ENCODE measurements around the gene PPARGC1A. TPM values are rescaled to one million over a fixed set of nuclear protein-coding genes. Genes with fewer than 3 reads are reported as not detected.

Gene PPARGC1A
- total RNA-seq, 1 experiment from 2014 or later: 1.9 TPM

DNA sequence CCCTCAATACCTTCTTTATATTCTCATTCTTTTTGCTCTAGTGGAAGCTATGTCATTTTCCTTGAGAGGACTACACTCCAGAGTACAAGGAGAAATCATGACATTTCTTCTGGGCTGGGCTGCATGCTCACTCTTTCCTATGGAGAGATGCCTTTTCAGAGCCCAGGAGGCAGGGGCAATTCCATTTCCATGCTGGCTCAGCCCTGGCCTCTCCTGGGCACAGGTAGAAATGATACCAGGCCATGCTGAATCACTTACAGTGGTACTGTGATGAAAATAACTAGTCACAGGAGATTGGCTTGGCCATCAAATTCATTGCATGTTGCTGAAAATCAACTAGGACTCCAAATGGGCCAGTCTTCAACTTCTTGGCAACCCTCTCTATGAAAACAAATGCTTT is 34.0 kb upstream of the PPARGC1A start:
- H3K27me3 Mint-ChIP-seq (ENCODE audit: low read depth): no peaks in the 10 kb centered on the region; the same call in 1 of the 2 replicates
- peaks cover 25% of the 10 kb centered on the region for H3K4me1 Mint-ChIP-seq
- DNase-seq (ENCODE audit: low spot score) (no peak), ATAC-seq (peak; percentile 77)
- ChIA-PET POLR2A (no interaction called here), CTCF (no interaction called here)
- H3K36me3 Mint-ChIP-seq: no peaks in the 10 kb centered on the region
- TF ChIP-seq JAZF1 (CRISPR knock-in tag; IDR thresholded peaks at IDR 0.05): no peak
- TF ChIP-seq FOXP1 (CRISPR knock-in tag; IDR thresholded peaks at IDR 0.05; ENCODE audit: borderline replicate concordance): no peak
- no peak for TF ChIP-seq ZNF219 (CRISPR knock-in tag; IDR thresholded peaks at IDR 0.05; ENCODE audit: borderline replicate concordance)
- no peak for TF ChIP-seq GABPB1 (CRISPR knock-in tag; IDR thresholded peaks at IDR 0.05)
- TF ChIP-seq ZBTB21 (CRISPR knock-in tag; IDR thresholded peaks at IDR 0.05; ENCODE audit: borderline replicate concordance): no peak
- TF ChIP-seq TEAD1 (CRISPR knock-in tag; IDR thresholded peaks at IDR 0.05): no peak
- TF ChIP-seq, protein P1, sequence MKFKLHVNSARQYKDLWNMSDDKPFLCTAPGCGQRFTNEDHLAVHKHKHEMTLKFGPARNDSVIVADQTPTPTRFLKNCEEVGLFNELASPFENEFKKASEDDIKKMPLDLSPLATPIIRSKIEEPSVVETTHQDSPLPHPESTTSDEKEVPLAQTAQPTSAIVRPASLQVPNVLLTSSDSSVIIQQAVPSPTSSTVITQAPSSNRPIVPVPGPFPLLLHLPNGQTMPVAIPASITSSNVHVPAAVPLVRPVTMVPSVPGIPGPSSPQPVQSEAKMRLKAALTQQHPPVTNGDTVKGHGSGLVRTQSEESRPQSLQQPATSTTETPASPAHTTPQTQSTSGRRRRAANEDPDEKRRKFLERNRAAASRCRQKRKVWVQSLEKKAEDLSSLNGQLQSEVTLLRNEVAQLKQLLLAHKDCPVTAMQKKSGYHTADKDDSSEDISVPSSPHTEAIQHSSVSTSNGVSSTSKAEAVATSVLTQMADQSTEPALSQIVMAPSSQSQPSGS (CRISPR knock-in tag; IDR thresholded peaks at IDR 0.05; ENCODE audit: borderline replicate concordance, low read depth): no peak
- H3K27ac Mint-ChIP-seq: no peak overlapping the region
- no peaks in the 10 kb centered on the region for H3K9me3 Mint-ChIP-seq
- no peak overlapping the region for H3K4me3 Mint-ChIP-seq

- POLR2A ChIA-PET: no interaction called here
- ATAC-seq (no peak), DNase-seq (ENCODE audit: low spot score) (no peak)
- H3K9me3 Mint-ChIP-seq: no peaks in the 10 kb centered on the region
- no peaks in the 10 kb centered on the region; the same call in 1 of the 2 replicates for H3K27me3 Mint-ChIP-seq (ENCODE audit: low read depth)
- TF ChIP-seq, protein P2, sequence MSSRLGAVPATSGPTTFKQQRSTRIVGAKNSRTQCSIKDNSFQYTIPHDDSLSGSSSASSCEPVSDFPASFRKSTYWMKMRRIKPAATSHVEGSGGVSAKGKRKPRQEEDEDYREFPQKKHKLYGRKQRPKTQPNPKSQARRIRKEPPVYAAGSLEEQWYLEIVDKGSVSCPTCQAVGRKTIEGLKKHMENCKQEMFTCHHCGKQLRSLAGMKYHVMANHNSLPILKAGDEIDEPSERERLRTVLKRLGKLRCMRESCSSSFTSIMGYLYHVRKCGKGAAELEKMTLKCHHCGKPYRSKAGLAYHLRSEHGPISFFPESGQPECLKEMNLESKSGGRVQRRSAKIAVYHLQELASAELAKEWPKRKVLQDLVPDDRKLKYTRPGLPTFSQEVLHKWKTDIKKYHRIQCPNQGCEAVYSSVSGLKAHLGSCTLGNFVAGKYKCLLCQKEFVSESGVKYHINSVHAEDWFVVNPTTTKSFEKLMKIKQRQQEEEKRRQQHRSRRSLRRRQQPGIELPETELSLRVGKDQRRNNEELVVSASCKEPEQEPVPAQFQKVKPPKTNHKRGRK (CRISPR knock-in tag; IDR thresholded peaks at IDR 0.05; ENCODE audit: borderline replicate concordance): no peak
- TF ChIP-seq ATF3 (CRISPR knock-in tag; conservative IDR thresholded peaks at IDR 0.05): no peak
- no peak for TF ChIP-seq JUN (CRISPR knock-in tag; IDR thresholded peaks at IDR 0.05)
- no peak for TF ChIP-seq ZNF219 (CRISPR knock-in tag; IDR thresholded peaks at IDR 0.05; ENCODE audit: borderline replicate concordance)
- TF ChIP-seq MYBL2 (CRISPR knock-in tag; IDR thresholded peaks at IDR 0.05): no peak
- no peak for TF ChIP-seq AFF4 (CRISPR knock-in tag; IDR thresholded peaks at IDR 0.05; ENCODE audit: borderline replicate concordance)
- no peak for TF ChIP-seq RELA (CRISPR knock-in tag; IDR thresholded peaks at IDR 0.05; ENCODE audit: borderline replicate concordance)
- TF ChIP-seq GABPB1 (CRISPR knock-in tag; IDR thresholded peaks at IDR 0.05): no peak
- TF ChIP-seq ATF1 (CRISPR knock-in tag; IDR thresholded peaks at IDR 0.05): no peak
- TF ChIP-seq HMGA2 (CRISPR knock-in tag; IDR thresholded peaks at IDR 0.05): no peak
- TF ChIP-seq ZNF416 (CRISPR knock-in tag; IDR thresholded peaks at IDR 0.05): no peak
- TF ChIP-seq CBFB (CRISPR knock-in tag; IDR thresholded peaks at IDR 0.05; ENCODE audit: low read depth): no peak
- no peak for TF ChIP-seq NFATC4 (CRISPR knock-in tag; IDR thresholded peaks at IDR 0.05)
- TF ChIP-seq SOX15 (CRISPR knock-in tag; IDR thresholded peaks at IDR 0.05): no peak
- TF ChIP-seq JAZF1 (CRISPR knock-in tag; IDR thresholded peaks at IDR 0.05): no peak
- TF ChIP-seq, protein P3, sequence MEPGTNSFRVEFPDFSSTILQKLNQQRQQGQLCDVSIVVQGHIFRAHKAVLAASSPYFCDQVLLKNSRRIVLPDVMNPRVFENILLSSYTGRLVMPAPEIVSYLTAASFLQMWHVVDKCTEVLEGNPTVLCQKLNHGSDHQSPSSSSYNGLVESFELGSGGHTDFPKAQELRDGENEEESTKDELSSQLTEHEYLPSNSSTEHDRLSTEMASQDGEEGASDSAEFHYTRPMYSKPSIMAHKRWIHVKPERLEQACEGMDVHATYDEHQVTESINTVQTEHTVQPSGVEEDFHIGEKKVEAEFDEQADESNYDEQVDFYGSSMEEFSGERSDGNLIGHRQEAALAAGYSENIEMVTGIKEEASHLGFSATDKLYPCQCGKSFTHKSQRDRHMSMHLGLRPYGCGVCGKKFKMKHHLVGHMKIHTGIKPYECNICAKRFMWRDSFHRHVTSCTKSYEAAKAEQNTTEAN (CRISPR knock-in tag; IDR thresholded peaks at IDR 0.05): no peak
- H3K27ac Mint-ChIP-seq: no peak overlapping the region
- no peaks in the 10 kb centered on the region for H3K36me3 Mint-ChIP-seq
- CTCF ChIA-PET: interaction anchor here (0.7 to 1.3 kb wide), 2 partner anchors 10 to 44 kb away, joined by 3 read pairs; no protein-coding TSS in a partner anchor
- H3K4me1 Mint-ChIP-seq: peaks cover 19% of the 10 kb centered on the region
- no peak overlapping the region for H3K4me3 Mint-ChIP-seq
Measured at GRCh38 chr4:23923141-23923540, 33.3 kb upstream of the PPARGC1A start.
